Measurements from ENCODE around the gene NOL7. TPM values are rescaled to one million over a fixed set of nuclear protein-coding genes. Genes with fewer than 3 reads are reported as not detected.

The NOL7 gene
- total and polyA plus RNA-seq, 2 donors (not counting 3 experiments of a cell fraction or from before 2014, with no cell fraction given) = 36.3 to 80.0 TPM

GRCh38 chr6:13661647-13662046, 46.5 kb downstream of the NOL7 start:
- Histone ChIP-seq H3K9me1 (replicated peaks; ENCODE audit: control insufficient read depth, extremely low read depth, insufficient read depth, low read length) (no peaks in the 10 kb centered on the region), H3K79me2 (ENCODE audit: control insufficient read depth, insufficient read depth, low read length) (peaks cover 73% of the 10 kb centered on the region), H3K27ac (ENCODE audit: insufficient read depth, low read depth, low read length) (no peak overlapping the region), H3K9ac (replicated peaks; ENCODE audit: extremely low read depth, insufficient read depth, low read length) (no peak overlapping the region), H3K36me3 (ENCODE audit: control insufficient read depth in 2 of 2, extremely low read depth in 1 of 2, insufficient read depth in 2 of 2, low read length in 2 of 2) (no peaks in the 10 kb centered on the region), H3K27me3 (ENCODE audit: control insufficient read depth in 2 of 2, insufficient read depth in 2 of 2, low read length in 2 of 2) (no peaks in the 10 kb centered on the region), H3K4me1 (ENCODE audit: control insufficient read depth, extremely low read depth, insufficient read depth, low read length) (no peaks in the 10 kb centered on the region), H3K4me2 (ENCODE audit: insufficient read depth, low read length) (no peak overlapping the region), H3K4me3 (replicated peaks in 1 of 3; ENCODE audit: insufficient read depth in 1 of 3, low read depth in 1 of 3, low read length in 3 of 3) (no peak overlapping the region), H2AFZ (ENCODE audit: low read depth, low read length) (no peak overlapping the region), H3K9me3 (replicated peaks; ENCODE audit: control insufficient read depth, insufficient read depth, low read length) (no peaks in the 10 kb centered on the region), H4K20me1 (replicated peaks; ENCODE audit: control insufficient read depth, extremely low read depth, insufficient read depth, low read length) (peaks cover 13% of the 10 kb centered on the region)
- TF ChIP-seq POLR2A (IDR thresholded peaks at IDR 0.05; ENCODE audit: low read depth, low read length) = no peak
- TF ChIP-seq MAX (IDR thresholded peaks at IDR 0.05; ENCODE audit: insufficient read depth, insufficient read length) = no peak
- TF ChIP-seq EZH2 (IDR thresholded peaks at IDR 0.05; ENCODE audit: borderline replicate concordance, low read depth, low read length, severe bottlenecking) = no peak
- TF ChIP-seq JUN (IDR thresholded peaks at IDR 0.05; ENCODE audit: borderline replicate concordance, insufficient read depth, insufficient read length, low read depth) = no peak
- no peak for TF ChIP-seq GATA2 (IDR thresholded peaks at IDR 0.05; ENCODE audit: insufficient read depth, insufficient read length, low read depth, low read length)
- no peak for TF ChIP-seq MYC (IDR thresholded peaks at IDR 0.05; ENCODE audit: low read depth, low read length)
- CTCF ChIA-PET = interaction anchor here (1.7 kb wide), 1 partner anchor 48 kb away, joined by 4 read pairs; no protein-coding TSS in a partner anchor
- no TSS peak for BruUV-seq (replicated peaks)
- POLR2A ChIA-PET = no interaction called here
- FAIRE-seq = no peak
- DNase-seq (ENCODE audit: low read depth, low spot score) = no peak
- intact Hi-C loops (cut with micrococcal nuclease) (loop anchor here (2.0 kb wide), 1 partner anchor 35 kb away; no protein-coding TSS in a partner anchor), dilution Hi-C loops (cut with MboI; ENCODE audit: extremely low pct_ligation_motif_present, low sequenced_read_pairs) (no loop called here)

GRCh38 chr6:13662651-13663334, 47.7 kb downstream of the NOL7 start:
- TF ChIP-seq POLR2A (IDR thresholded peaks at IDR 0.05; ENCODE audit: low read depth, low read length) (no peak), GATA2 (IDR thresholded peaks at IDR 0.05; ENCODE audit: insufficient read depth, insufficient read length, low read depth, low read length) (no peak), CTCF (IDR thresholded peaks at IDR 0.05; ENCODE audit: extremely low read depth in 1 of 2, insufficient read depth in 1 of 2, low read depth in 1 of 2, low read length in 2 of 2) (no peak), FOS (IDR thresholded peaks at IDR 0.05; ENCODE audit: borderline replicate concordance, insufficient read depth, low read length) (no peak), MAX (IDR thresholded peaks at IDR 0.05; ENCODE audit: insufficient read depth, insufficient read length) (no peak), MYC (IDR thresholded peaks at IDR 0.05; ENCODE audit: low read depth, low read length) (no peak), POLR2AphosphoS5 (IDR thresholded peaks at IDR 0.05; ENCODE audit: insufficient read depth, low read depth, low read length) (no peak), JUN (IDR thresholded peaks at IDR 0.05; ENCODE audit: borderline replicate concordance, insufficient read depth, insufficient read length, low read depth) (no peak), EZH2 (IDR thresholded peaks at IDR 0.05; ENCODE audit: borderline replicate concordance, low read depth, low read length, severe bottlenecking) (no peak)
- POLR2A ChIA-PET = no interaction called here
- H3K9me3 ChIP-seq (replicated peaks; ENCODE audit: control insufficient read depth, insufficient read depth, low read length) = no peaks in the 10 kb centered on the region
- no peaks in the 10 kb centered on the region for H3K27me3 ChIP-seq (ENCODE audit: control insufficient read depth in 2 of 2, insufficient read depth in 2 of 2, low read length in 2 of 2)
- H3K79me2 ChIP-seq (ENCODE audit: control insufficient read depth, insufficient read depth, low read length) = peaks cover 83% of the 10 kb centered on the region
- H3K9me1 ChIP-seq (replicated peaks; ENCODE audit: control insufficient read depth, extremely low read depth, insufficient read depth, low read length) = no peaks in the 10 kb centered on the region
- no peak overlapping the region for H3K9ac ChIP-seq (replicated peaks; ENCODE audit: extremely low read depth, insufficient read depth, low read length)
- no peak overlapping the region for H3K4me3 ChIP-seq (replicated peaks in 1 of 3; ENCODE audit: insufficient read depth in 1 of 3, low read depth in 1 of 3, low read length in 3 of 3)
- H4K20me1 ChIP-seq (replicated peaks; ENCODE audit: control insufficient read depth, extremely low read depth, insufficient read depth, low read length) = peaks cover 14% of the 10 kb centered on the region
- DNase-seq (ENCODE audit: low read depth, low spot score) (no peak), FAIRE-seq (no peak)
- intact Hi-C loops (cut with micrococcal nuclease) = no loop called here
- no peaks in the 10 kb centered on the region for H3K36me3 ChIP-seq (ENCODE audit: control insufficient read depth in 2 of 2, extremely low read depth in 1 of 2, insufficient read depth in 2 of 2, low read length in 2 of 2)
- no peaks in the 10 kb centered on the region for H3K4me1 ChIP-seq (ENCODE audit: control insufficient read depth, extremely low read depth, insufficient read depth, low read length)
- CTCF ChIA-PET = no interaction called here
- H2AFZ ChIP-seq (ENCODE audit: low read depth, low read length) = no peak overlapping the region
- no peak overlapping the region for H3K4me2 ChIP-seq (ENCODE audit: insufficient read depth, low read length)
- BruUV-seq (replicated peaks) = no TSS peak
- dilution Hi-C loops (cut with MboI; ENCODE audit: extremely low pct_ligation_motif_present, low sequenced_read_pairs) = no loop called here
- no peak overlapping the region for H3K27ac ChIP-seq (ENCODE audit: insufficient read depth, low read depth, low read length)
